Suprapubic skin (tissue), 4 donors: ENCODE measurements around the gene PSMG3. TPM values are rescaled to one million over a fixed set of nuclear protein-coding genes. Genes with fewer than 3 reads are reported as not detected.

Experiments
- DNase-seq, 2 donors: peaks; one replicate each; pipeline ENCODE4 v3.0.0-alpha.2; 2019; ENCODE audit warnings: low spot score in 2 of 2
- H3K27ac ChIP-seq: fragments of 200-600 bp; sonication (generic); one replicate; pipeline ENCODE4 v1.5.1; 2019
- H3K27me3 ChIP-seq: fragments of 200-600 bp; sonication (generic); one replicate; pipeline ENCODE4 v1.5.1; 2019
- H3K36me3 ChIP-seq: fragments of 200-600 bp; sonication (generic); one replicate; pipeline ENCODE4 v1.5.1; 2019
- H3K4me1 ChIP-seq: fragments of 200-600 bp; sonication (generic); one replicate; pipeline ENCODE4 v1.5.1; 2019
- H3K4me3 ChIP-seq: fragments of 200-600 bp; sonication (generic); one replicate; pipeline ENCODE4 v1.5.1; 2019; ENCODE audit warnings: mild to moderate bottlenecking
- H3K9me3 ChIP-seq: fragments of 200-600 bp; sonication (generic); one replicate; pipeline ENCODE4 v1.5.1; 2019
- EP300 ChIP-seq: sonication (generic); formaldehyde crosslinking; IDR thresholded peaks from one replicate; pipeline ENCODE4 v1.6.1; 2017; ENCODE audit warnings: antibody characterized with exemption
- POLR2A ChIP-seq, 2 donors: fragments of 450-650 bp; IDR thresholded peaks; one replicate each; pipeline ENCODE4 v1.6.1; 2017; ENCODE audit warnings: antibody characterized with exemption in 2 of 2, mild to moderate bottlenecking in 2 of 2, moderate library complexity in 2 of 2
- POLR2AphosphoS5 ChIP-seq, 3 donors: sonication (generic); formaldehyde crosslinking; IDR thresholded peaks; one replicate each; pipeline ENCODE4 v1.6.1; 2017; ENCODE audit warnings: antibody characterized with exemption in 3 of 3
- WGBS: methylation state at CpG from one replicate; pipeline ENCODE4 v1.1.5; 2018; 5-methylcytosine and 5-hydroxymethylcytosine counted together
- total RNA-seq, 4 donors: library from RNA; depleted of rRNA; stranded (reverse); fragments of >200 nt; gene quantifications; one replicate each; pipeline ENCODE4 v1.1.0, GENCODE V29; 2016
- TF ChIP-seq, protein P1 (sequence below), 2 donors: fragments of 200-600 bp in 1 of 2; fragments of 450-650 bp in 1 of 2; sonication (generic) in 1 of 2; IDR thresholded peaks; one replicate each; pipeline ENCODE4 v1.5.1; 2016 to 2019; ENCODE audit warnings: antibody characterized with exemption in 2 of 2, mild to moderate bottlenecking in 1 of 2, moderate library complexity in 1 of 2

Gene PSMG3
- total RNA-seq, 4 donors from 2014 or later = 35.7 to 79.0 (median 62.0) TPM

DNA sequence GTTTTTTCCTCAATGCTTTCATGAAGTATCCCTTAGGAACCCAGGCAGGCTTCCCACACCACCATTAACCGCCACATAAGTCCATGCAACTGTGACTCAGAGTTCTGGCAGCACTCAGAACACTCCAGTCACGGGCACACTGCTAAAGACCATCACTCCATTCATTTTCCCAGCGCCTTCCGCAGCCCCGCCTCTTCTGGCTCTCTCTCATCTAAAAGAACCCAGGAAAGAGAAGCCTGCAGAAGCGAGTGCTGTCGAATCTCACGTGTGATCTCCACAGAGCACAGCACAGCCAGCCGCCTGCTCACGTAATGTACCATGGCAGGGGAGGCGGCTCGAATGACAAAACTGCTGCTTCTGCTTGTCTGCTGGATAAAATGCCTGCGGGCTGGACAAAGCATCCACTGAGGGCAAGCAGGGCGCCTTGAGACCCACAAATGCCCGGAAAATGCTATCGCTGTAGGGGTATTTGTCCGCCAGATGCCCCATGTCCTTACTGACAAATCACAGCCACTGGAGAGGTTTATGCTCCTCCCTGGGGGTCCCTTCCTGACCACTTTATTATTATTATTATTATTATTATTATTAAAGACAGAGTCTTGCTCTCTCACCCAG is 1.8 kb downstream of the PSMG3 start:
- TF ChIP-seq EP300 = no peak
- no peak for TF ChIP-seq POLR2A (IDR thresholded peaks at IDR 0.05)
- TF ChIP-seq, protein P1, sequence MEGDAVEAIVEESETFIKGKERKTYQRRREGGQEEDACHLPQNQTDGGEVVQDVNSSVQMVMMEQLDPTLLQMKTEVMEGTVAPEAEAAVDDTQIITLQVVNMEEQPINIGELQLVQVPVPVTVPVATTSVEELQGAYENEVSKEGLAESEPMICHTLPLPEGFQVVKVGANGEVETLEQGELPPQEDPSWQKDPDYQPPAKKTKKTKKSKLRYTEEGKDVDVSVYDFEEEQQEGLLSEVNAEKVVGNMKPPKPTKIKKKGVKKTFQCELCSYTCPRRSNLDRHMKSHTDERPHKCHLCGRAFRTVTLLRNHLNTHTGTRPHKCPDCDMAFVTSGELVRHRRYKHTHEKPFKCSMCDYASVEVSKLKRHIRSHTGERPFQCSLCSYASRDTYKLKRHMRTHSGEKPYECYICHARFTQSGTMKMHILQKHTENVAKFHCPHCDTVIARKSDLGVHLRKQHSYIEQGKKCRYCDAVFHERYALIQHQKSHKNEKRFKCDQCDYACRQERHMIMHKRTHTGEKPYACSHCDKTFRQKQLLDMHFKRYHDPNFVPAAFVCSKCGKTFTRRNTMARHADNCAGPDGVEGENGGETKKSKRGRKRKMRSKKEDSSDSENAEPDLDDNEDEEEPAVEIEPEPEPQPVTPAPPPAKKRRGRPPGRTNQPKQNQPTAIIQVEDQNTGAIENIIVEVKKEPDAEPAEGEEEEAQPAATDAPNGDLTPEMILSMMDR (IDR thresholded peaks at IDR 0.05) = no peak
- peak in 1 of 3 donors; percentile 10 for TF ChIP-seq POLR2AphosphoS5 (IDR thresholded peaks at IDR 0.05)
- Histone ChIP-seq H3K36me3 (peaks cover 6% of the 10 kb centered on the region), H3K27me3 (no peaks in the 10 kb centered on the region), H3K4me1 (peaks cover 71% of the 10 kb centered on the region), H3K9me3 (no peaks in the 10 kb centered on the region), H3K4me3 (peak overlapping the region; percentile 17), H3K27ac (peak overlapping the region; percentile 93)
- 63% methylated on average over 17 of the region's 17 CpGs for WGBS
- peak in 1 of 2 donors; percentile 74 for DNase-seq

DNA sequence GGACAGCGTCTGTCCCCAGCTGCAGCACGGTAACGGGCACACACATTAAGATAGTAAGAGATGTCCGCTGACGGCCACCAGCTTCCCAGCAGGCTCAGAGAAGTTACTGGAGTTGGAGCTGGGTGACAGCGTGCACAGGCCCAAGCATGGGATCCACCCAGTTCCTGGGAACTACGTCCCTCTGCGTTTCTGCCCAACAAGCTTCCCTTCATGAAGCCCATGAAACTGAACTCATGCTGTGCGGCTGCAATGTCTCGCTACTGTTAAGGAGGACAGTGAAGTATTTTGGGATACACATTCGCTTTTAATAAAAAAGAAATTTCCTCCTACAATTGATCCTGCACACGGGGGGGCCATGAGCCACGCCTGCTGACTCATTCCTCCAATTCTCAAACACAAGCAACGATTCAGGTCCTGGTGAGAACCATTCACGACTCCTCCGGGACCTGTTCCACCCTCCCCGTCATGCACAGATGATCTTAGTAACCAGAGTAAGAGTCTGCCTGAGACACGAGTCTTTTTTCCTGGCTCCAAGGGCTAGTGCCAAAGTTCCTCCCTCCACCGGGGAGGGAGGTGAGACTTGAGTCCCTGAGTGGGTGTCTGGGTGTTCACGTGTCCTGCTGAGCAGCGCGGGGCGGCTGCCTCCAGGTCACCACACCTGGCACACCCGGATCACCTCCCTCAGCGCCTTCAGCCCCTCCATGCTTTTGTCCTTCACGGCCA is 2.6 kb downstream of the PSMG3 start:
- 41% methylated on average over 19 of the region's 26 CpGs for WGBS
- TF ChIP-seq EP300 = no peak
- no peak for TF ChIP-seq POLR2AphosphoS5 (IDR thresholded peaks at IDR 0.05)
- TF ChIP-seq, protein P1 (IDR thresholded peaks at IDR 0.05) = no peak
- peak in 1 of 2 donors; percentile 85 for DNase-seq
- Histone ChIP-seq H3K4me3 (peak overlapping the region; percentile 17), H3K36me3 (peaks cover 6% of the 10 kb centered on the region), H3K27me3 (no peaks in the 10 kb centered on the region), H3K9me3 (no peaks in the 10 kb centered on the region), H3K4me1 (peaks cover 68% of the 10 kb centered on the region), H3K27ac (peak overlapping the region; percentile 93)

DNA sequence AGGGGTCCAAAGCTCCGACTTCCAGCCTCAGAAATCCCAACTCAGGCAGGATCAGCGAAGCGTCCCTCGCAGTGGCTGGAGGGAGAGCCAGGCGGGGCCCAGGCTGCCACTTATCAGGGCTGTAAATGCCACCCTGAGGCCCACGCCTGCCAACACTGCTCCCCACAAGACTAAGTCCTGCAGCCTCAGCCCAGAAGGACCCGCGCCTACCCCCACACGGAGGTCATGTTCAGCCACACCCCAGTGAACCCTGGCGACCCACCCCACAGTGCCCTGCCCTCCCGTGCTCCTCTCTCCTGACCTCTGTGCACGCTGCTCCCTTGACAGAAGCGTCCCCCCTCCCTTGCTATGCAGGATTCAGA is 3.2 kb downstream of the PSMG3 start:
- DNase-seq = no peak
- H3K4me1 ChIP-seq = peaks cover 62% of the 10 kb centered on the region
- TF ChIP-seq POLR2AphosphoS5 (IDR thresholded peaks at IDR 0.05) = no peak
- TF ChIP-seq, protein P1 (IDR thresholded peaks at IDR 0.05) = no peak
- no peak for TF ChIP-seq POLR2A (IDR thresholded peaks at IDR 0.05)
- no peak for TF ChIP-seq EP300
- peak overlapping the region; percentile 17 for H3K4me3 ChIP-seq
- peak overlapping the region; percentile 93 for H3K27ac ChIP-seq
- whole genome bisulfite sequencing = 80% methylated on average over 6 of the region's 13 CpGs
- no peaks in the 10 kb centered on the region for H3K27me3 ChIP-seq
- no peaks in the 10 kb centered on the region for H3K9me3 ChIP-seq
- peaks cover 6% of the 10 kb centered on the region for H3K36me3 ChIP-seq

DNA sequence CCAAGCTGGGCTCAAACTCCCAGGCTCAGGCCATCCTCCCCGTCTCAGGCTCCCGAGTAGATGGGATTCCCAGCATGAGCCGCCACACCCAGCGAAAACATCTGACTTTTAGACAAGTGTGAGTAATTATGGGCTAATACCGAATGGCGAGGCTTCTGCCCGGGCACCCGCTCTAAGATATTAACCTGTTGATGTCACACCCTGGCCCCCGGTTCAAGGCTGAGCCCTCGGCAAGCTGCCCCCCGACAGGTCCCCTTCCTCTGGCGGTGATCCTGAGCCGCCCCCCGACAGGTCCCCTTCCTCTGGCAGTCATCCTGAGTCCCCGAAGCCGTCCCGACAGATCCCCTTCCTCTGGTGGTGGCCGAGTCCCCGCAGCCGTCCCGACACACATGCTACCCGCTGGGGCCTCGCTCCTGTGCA is 5.2 kb downstream of the PSMG3 start:
- TF ChIP-seq POLR2A (IDR thresholded peaks at IDR 0.05) = no peak
- TF ChIP-seq POLR2AphosphoS5 (IDR thresholded peaks at IDR 0.05) = no peak
- TF ChIP-seq, protein P1 (IDR thresholded peaks at IDR 0.05) = no peak
- no peak for TF ChIP-seq EP300
- WGBS = 21% methylated on average over 18 of the region's 23 CpGs

DNA sequence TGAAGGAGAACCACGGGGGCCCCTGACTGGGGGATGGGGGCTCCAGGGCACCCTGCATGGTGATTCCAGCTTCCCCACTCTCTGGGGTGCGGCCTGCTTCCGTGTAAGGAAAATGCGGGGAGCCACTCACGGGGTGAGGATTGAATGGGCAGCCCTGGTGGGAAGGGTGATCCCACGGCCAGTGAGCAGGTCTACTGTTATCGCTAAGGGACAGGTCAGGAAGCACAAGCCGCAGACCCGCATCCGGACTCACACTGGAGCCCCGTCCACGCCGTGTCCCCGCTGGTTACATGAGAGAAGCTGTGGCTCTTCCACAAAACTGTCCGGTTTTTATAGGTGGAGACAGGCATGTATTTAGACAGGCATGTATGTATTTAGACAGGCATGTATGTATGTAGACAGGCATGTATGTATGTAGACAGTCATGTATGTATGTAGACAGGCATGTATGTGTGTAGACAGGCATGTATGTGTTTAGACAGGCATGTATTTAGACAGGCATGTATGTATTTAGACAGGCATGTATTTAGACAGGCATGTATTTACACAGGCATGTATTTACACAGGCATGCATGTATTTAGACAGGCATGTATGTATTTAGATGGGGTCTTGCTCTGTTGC is 5.7 kb downstream of the PSMG3 start:
- Histone ChIP-seq H3K27ac (peak overlapping the region; percentile 3), H3K27me3 (no peaks in the 10 kb centered on the region), H3K4me1 (peaks cover 65% of the 10 kb centered on the region), H3K4me3 (no peak overlapping the region), H3K36me3 (peaks cover 6% of the 10 kb centered on the region), H3K9me3 (no peaks in the 10 kb centered on the region)
- TF ChIP-seq POLR2A (IDR thresholded peaks at IDR 0.05) = no peak
- TF ChIP-seq EP300 = no peak
- TF ChIP-seq, protein P1 (IDR thresholded peaks at IDR 0.05) = no peak
- TF ChIP-seq POLR2AphosphoS5 (IDR thresholded peaks at IDR 0.05) = no peak
- no peak for DNase-seq
- WGBS = 92% methylated on average over 6 of the region's 15 CpGs

More for the DNA sequence above, 5.2 kb downstream of the PSMG3 start:
- Histone ChIP-seq H3K27ac (peak overlapping the region; percentile 47), H3K36me3 (peaks cover 6% of the 10 kb centered on the region), H3K9me3 (no peaks in the 10 kb centered on the region), H3K27me3 (no peaks in the 10 kb centered on the region), H3K4me3 (no peak overlapping the region), H3K4me1 (peaks cover 65% of the 10 kb centered on the region)
- peak in 1 of 2 donors; percentile 78 for DNase-seq
